ENCODE results near the gene SPNS3. TPM values are rescaled to one million over a fixed set of nuclear protein-coding genes. Genes with fewer than 3 reads are reported as not detected.

The SPNS3 gene
- total and polyA plus RNA-seq, 2 of the 8 experiments (the other 6 are each of a cell fraction or from before 2014, with no cell fraction given): not detected

- no peak for TF ChIP-seq EP300 (IDR thresholded peaks at IDR 0.05; ENCODE audit: borderline replicate concordance in 1 of 2, low read depth in 2 of 2, low read length in 2 of 2)
- Histone ChIP-seq H3K9me3 (ENCODE audit: insufficient read depth in 2 of 2, low read depth in 1 of 2, low read length in 1 of 2) (no peaks in the 10 kb centered on the region), H3K56ac (replicated peaks; ENCODE audit: insufficient read length, low read depth, low read length) (no peak overlapping the region), H3K79me2 (ENCODE audit: control insufficient read depth in 1 of 2, insufficient read depth in 2 of 2, low read length in 2 of 2) (no peaks in the 10 kb centered on the region), H3K79me1 (ENCODE audit: low read depth, low read length) (no peaks in the 10 kb centered on the region), H3K27ac (ENCODE audit: low read depth, low read length) (no peak overlapping the region), H3K4ac (replicated peaks; ENCODE audit: insufficient read length, low read depth, low read length) (no peak overlapping the region), H3K23ac (ENCODE audit: insufficient read length) (no peak overlapping the region), H3K14ac (ENCODE audit: insufficient read length) (no peak overlapping the region), H2AK5ac (ENCODE audit: low read depth, low read length) (no peak overlapping the region), H3K4me3 (ENCODE audit: extremely low read depth in 1 of 4, insufficient read depth in 2 of 4, low read depth in 3 of 4, low read length in 4 of 4) (no peak overlapping the region), H4K20me1 (replicated peaks in 1 of 2; ENCODE audit: control insufficient read depth in 1 of 2, insufficient read depth in 2 of 2, low read length in 2 of 2) (no peaks in the 10 kb centered on the region), H3K23me2 (ENCODE audit: low read depth, low read length) (no peaks in the 10 kb centered on the region), H4K91ac (replicated peaks; ENCODE audit: insufficient read length, low read length) (no peak overlapping the region), H2BK20ac (ENCODE audit: low read length) (no peak overlapping the region), H2BK12ac (ENCODE audit: low read depth, low read length) (no peak overlapping the region), H2BK5ac (ENCODE audit: low read depth, low read length) (no peak overlapping the region), H3K4me1 (replicated peaks in 1 of 4; ENCODE audit: control insufficient read depth in 3 of 4, insufficient read depth in 4 of 4, low read length in 3 of 4) (no peaks in the 10 kb centered on the region), H3K27me3 (replicated peaks in 1 of 4; ENCODE audit: control insufficient read depth in 3 of 4, extremely low read depth in 1 of 4, insufficient read depth in 3 of 4, low read length in 3 of 4) (no peaks in the 10 kb centered on the region), H4K8ac (ENCODE audit: extremely low read depth, insufficient read depth, low read length) (no peak overlapping the region), H3K18ac (ENCODE audit: extremely low read depth, low read length) (no peak overlapping the region), H2AFZ (ENCODE audit: low read length) (no peak overlapping the region), H4K5ac (ENCODE audit: insufficient read length, low read depth, low read length) (no peak overlapping the region), H3K9ac (replicated peaks in 1 of 4; ENCODE audit: extremely low read depth in 1 of 4, low read depth in 3 of 4, low read length in 3 of 4) (no peak overlapping the region), H3K36me3 (ENCODE audit: control insufficient read depth in 2 of 4, insufficient read depth in 4 of 4, low read length in 3 of 4) (no peaks in the 10 kb centered on the region), H2BK15ac (ENCODE audit: low read length) (no peak overlapping the region), H2BK120ac (replicated peaks; ENCODE audit: low read depth, low read length) (no peak overlapping the region), H3K4me2 (ENCODE audit: insufficient read depth in 1 of 2, low read depth in 2 of 2, low read length in 2 of 2) (no peak overlapping the region)
- ChIA-PET CTCF (ENCODE audit: partially characterized antibody) (interaction anchor here (1.0 kb wide), 1 partner anchor 12 kb away, joined by 3 read pairs; no protein-coding TSS in a partner anchor), POLR2A (ENCODE audit: partially characterized antibody) (no interaction called here)
- no peak for DNase-seq (ENCODE audit: low read depth in 1 of 2, low spot score in 2 of 2)
- no peak for FAIRE-seq
- WGBS, 2 experiments (ENCODE audit: extremely low coverage in 1 of 2, insufficient coverage in 1 of 2, insufficient read length in 1 of 2, insufficient replicate concordance in 2 of 2, low coverage in 1 of 2, low lambda C conversion rate in 2 of 2, missing lambda C conversion rate in 1 of 2): 85% methylated on average over 7 of the region's 12 CpGs; no CpG with 5 or more reads in 1 of the 2 experiments
Observed at GRCh38 chr17:4469552-4469951, 35.8 kb downstream of the SPNS3 start.
